Measurements from ENCODE around the gene PDLIM7.

- no peak for TF ChIP-seq CTCF (IDR thresholded peaks at IDR 0.05)
- TF ChIP-seq POLR2A (IDR thresholded peaks at IDR 0.05) = no peak
Measured at GRCh38 chr5:177494346-177495195, 2.8 kb downstream of the PDLIM7 start.
